Sigmoid colon (tissue), 7 donors: ENCODE results near the gene ZDHHC4. TPM values are rescaled to one million over a fixed set of nuclear protein-coding genes. Genes with fewer than 3 reads are reported as not detected.

Source experiments
- DNase-seq: peaks from one replicate; pipeline ENCODE4 v3.0.0-alpha.2; 2019
- H3K27ac ChIP-seq, 4 donors: fragments of 200-600 bp; sonication (generic); one replicate each; pipeline ENCODE4 v1.5.1; 2016 to 2019; ENCODE audit warnings: mild to moderate bottlenecking in 1 of 4
- H3K27me3 ChIP-seq, 3 donors: fragments of 200-600 bp; sonication (generic); one replicate each; pipeline ENCODE4 v1.5.1; 2019; ENCODE audit warnings: mild to moderate bottlenecking in 1 of 3
- H3K36me3 ChIP-seq, 4 donors: fragments of 200-600 bp; sonication (generic); one replicate each; pipeline ENCODE4 v1.5.1; 2016 to 2019
- H3K4me1 ChIP-seq, 4 donors: fragments of 200-600 bp; sonication (generic); one replicate each; pipeline ENCODE4 v1.5.1; 2017 to 2019
- H3K4me3 ChIP-seq, 4 donors: fragments of 200-600 bp; sonication (generic); one replicate each; pipeline ENCODE4 v1.5.1; 2017 to 2019; ENCODE audit warnings: mild to moderate bottlenecking in 2 of 4, moderate library complexity in 1 of 4
- H3K9me3 ChIP-seq, 4 donors: fragments of 200-600 bp in 3 of 4; sonication (generic) in 3 of 4; one replicate each; pipeline versions ENCODE4 v1.5.1 to v1.6.1; 2013 to 2019
- CTCF ChIP-seq, 4 experiments: fragments of 450-650 bp in 3 of 4; fragments of 200-600 bp in 1 of 4; IDR thresholded peaks; one replicate each; pipeline ENCODE4 v1.5.1; 2016 to 2019; ENCODE audit warnings: antibody characterized with exemption in 4 of 4, mild to moderate bottlenecking in 3 of 4, moderate library complexity in 2 of 4
- EP300 ChIP-seq, 4 donors: sonication (generic); formaldehyde crosslinking; IDR thresholded peaks; one replicate each; pipeline ENCODE4 v1.6.1; 2017; ENCODE audit warnings: antibody characterized with exemption in 4 of 4
- POLR2A ChIP-seq, 2 donors: fragments of 450-650 bp; IDR thresholded peaks; one replicate each; pipeline ENCODE4 v1.6.1; 2016; ENCODE audit warnings: antibody characterized with exemption in 2 of 2, mild to moderate bottlenecking in 2 of 2, moderate library complexity in 2 of 2
- POLR2AphosphoS5 ChIP-seq, 4 donors: sonication (generic); formaldehyde crosslinking; IDR thresholded peaks; one replicate each; pipeline ENCODE4 v1.6.1; 2017; ENCODE audit warnings: antibody characterized with exemption in 4 of 4
- WGBS, 2 donors: extraction: QIAGEN DNeasy Blood & Tissue Kit; methylation state at CpG; one replicate each; pipeline ENCODE4 v1.1.7; 2013; 5-methylcytosine and 5-hydroxymethylcytosine counted together
- intact Hi-C: fragments of 100-400 bp; cut with DNase I; formaldehyde crosslinking; loops from one replicate; pipeline ENCODE4 v1.15.1; 2023
- polyA plus RNA-seq, 3 donors: library from polyadenylated mRNA; stranded (reverse); fragments of 200-250 nt; gene quantifications; one replicate each; pipeline ENCODE4 v1.2.3, GENCODE V29; 2013
- total RNA-seq, 4 donors: library from RNA; depleted of rRNA; stranded (reverse); fragments of >200 nt; gene quantifications; one replicate each; pipeline ENCODE4 v1.1.0, GENCODE V29; 2016
- donor health status: healthy with polysubstance abuse.
- donor health status: Bipolar disorder and iron deficiency.
- donor health status: healthy.

The ZDHHC4 gene
- total and polyA plus RNA-seq, 7 donors, result 32.4 to 73.6 (median 51.0) TPM

DNA sequence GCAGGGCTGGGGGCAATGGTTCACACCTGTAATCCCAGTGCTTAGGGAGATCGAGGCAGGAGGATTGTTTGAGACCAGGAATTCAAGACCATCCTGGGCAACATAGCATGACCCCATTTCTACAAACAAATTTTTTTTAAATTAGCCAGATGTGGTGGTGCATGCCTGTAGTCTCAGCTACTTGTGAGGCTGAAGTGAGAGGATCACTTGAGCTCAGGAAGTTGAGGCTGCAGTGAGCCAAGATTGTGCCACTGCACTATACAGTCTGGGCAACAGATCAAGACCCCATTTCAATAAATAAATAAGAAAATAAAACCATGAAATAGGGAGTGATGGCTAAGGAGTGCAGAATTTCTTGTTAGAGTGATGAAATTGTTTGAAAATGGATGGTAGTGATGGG, 34.9 kb upstream of the ZDHHC4 start:
- no peak for DNase-seq
- H3K4me1 ChIP-seq, result no peaks in the 10 kb centered on the region
- no peak overlapping the region for H3K27ac ChIP-seq
- intact Hi-C loops, result no loop called here
- H3K9me3 ChIP-seq, result no peaks in the 10 kb centered on the region
- H3K4me3 ChIP-seq, result no peak overlapping the region
- H3K36me3 ChIP-seq, result no peaks in the 10 kb centered on the region
- no peak for TF ChIP-seq CTCF (IDR thresholded peaks at IDR 0.05)
- TF ChIP-seq EP300 (IDR thresholded peaks at IDR 0.05), result no peak
- no peak for TF ChIP-seq POLR2A (IDR thresholded peaks at IDR 0.05)
- TF ChIP-seq POLR2AphosphoS5 (IDR thresholded peaks at IDR 0.05), result no peak
- peaks cover 0 to 29% (median 23%) of the 10 kb centered on the region in 3 donors for H3K27me3 ChIP-seq
- WGBS, 2 donors, result 82 to 97% methylated on average over 1 of the region's 1 CpG

- no peak for TF ChIP-seq POLR2A (IDR thresholded peaks at IDR 0.05)
- no peak for TF ChIP-seq POLR2AphosphoS5 (IDR thresholded peaks at IDR 0.05)
- TF ChIP-seq CTCF (IDR thresholded peaks at IDR 0.05), result no peak
- no peak for TF ChIP-seq EP300 (IDR thresholded peaks at IDR 0.05)
- no peaks in the 10 kb centered on the region for H3K27me3 ChIP-seq
- WGBS, 2 donors, result 70 to 86% methylated on average over 22 of the region's 22 CpGs
- H3K27ac ChIP-seq, result no peak overlapping the region
- H3K9me3 ChIP-seq, result no peaks in the 10 kb centered on the region
- no peaks in the 10 kb centered on the region for H3K4me1 ChIP-seq
- H3K36me3 ChIP-seq, result no peaks in the 10 kb centered on the region
- DNase-seq, result no peak
- intact Hi-C loops, result no loop called here
- no peak overlapping the region for H3K4me3 ChIP-seq
These were observed 31.7 kb upstream of the ZDHHC4 start for GRCh38 chr7:6545398-6546126.

DNA sequence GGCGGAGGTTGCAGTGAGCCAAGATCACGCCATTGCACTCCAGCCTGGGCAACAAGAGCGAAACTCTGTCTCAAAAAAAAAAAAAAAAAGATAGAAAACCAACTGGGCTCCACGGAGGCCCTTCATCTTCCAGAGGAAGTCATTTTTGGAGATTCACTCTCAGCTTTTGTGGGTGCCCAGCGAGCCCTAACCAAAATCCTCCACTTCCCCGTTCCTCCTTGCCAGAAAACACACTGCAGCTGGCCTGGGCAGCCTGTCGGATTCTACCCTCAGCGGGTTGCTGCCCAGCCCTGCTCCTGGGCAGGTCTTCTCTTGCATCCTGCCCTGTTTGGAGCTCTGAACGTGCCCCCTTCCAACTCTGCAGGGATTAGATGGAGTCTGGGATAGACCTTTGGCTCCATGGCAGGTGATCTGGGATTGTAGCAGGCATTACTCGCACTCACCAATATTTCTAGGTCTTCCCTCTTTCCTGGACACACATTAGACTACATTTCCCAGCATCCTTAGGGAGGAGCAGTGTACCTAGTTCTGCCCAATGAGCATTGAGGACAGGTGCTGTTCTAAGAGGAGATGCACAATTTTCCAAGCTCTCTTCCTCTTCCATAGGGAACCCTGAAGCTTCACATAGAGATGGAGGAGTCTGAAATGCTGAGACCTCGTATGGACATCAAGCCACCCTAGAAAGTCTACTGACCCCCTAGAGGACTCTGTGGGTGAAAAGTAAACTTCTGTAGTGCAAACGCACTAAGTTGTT, 30.6 kb upstream of the ZDHHC4 start:
- no peak overlapping the region for H3K27ac ChIP-seq
- no peaks in the 10 kb centered on the region for H3K36me3 ChIP-seq
- intact Hi-C loops, result no loop called here
- no peaks in the 10 kb centered on the region for H3K4me1 ChIP-seq
- TF ChIP-seq CTCF (IDR thresholded peaks at IDR 0.05), result no peak
- no peak for TF ChIP-seq EP300 (IDR thresholded peaks at IDR 0.05)
- TF ChIP-seq POLR2AphosphoS5 (IDR thresholded peaks at IDR 0.05), result no peak
- no peak for TF ChIP-seq POLR2A (IDR thresholded peaks at IDR 0.05)
- no peak for DNase-seq
- no peak overlapping the region for H3K4me3 ChIP-seq
- no peaks in the 10 kb centered on the region for H3K27me3 ChIP-seq
- no peaks in the 10 kb centered on the region for H3K9me3 ChIP-seq
- WGBS, 2 donors, result 73 to 77% methylated on average over 12 of the region's 12 CpGs

DNA sequence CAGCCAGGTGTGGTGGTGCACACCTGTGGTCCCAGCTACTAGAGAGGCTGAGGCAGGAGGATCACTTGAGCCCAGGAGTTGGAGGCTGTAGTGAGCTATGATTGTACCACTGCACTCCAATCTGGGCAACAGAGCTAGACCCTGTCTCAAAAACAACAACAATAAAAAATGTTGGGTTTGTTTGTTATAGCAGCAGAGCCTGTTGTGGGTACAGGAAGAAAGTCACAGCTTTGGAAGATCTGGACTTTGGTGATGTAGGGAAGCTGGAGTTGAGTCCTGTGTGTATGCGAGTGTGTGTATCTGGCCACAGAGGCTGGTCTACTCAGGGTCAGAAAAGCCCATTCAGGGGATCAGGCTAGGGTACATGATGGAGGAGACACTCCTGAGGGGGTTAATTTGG, 29.9 kb upstream of the ZDHHC4 start:
- Histone ChIP-seq H3K4me1 (no peaks in the 10 kb centered on the region), H3K36me3 (no peaks in the 10 kb centered on the region), H3K9me3 (no peaks in the 10 kb centered on the region), H3K4me3 (no peak overlapping the region), H3K27me3 (no peaks in the 10 kb centered on the region), H3K27ac (no peak overlapping the region)
- intact Hi-C loops, result no loop called here
- 94 to 97% methylated on average over 1 of the region's 1 CpG for WGBS, 2 donors
- no peak for DNase-seq
- no peak for TF ChIP-seq POLR2AphosphoS5 (IDR thresholded peaks at IDR 0.05)
- TF ChIP-seq CTCF (IDR thresholded peaks at IDR 0.05), result no peak
- TF ChIP-seq POLR2A (IDR thresholded peaks at IDR 0.05), result no peak
- TF ChIP-seq EP300 (IDR thresholded peaks at IDR 0.05), result no peak
